Daoy (cell line): ENCODE measurements around the gene RUNX3. TPM values are rescaled to one million over a fixed set of nuclear protein-coding genes. Genes with fewer than 3 reads are reported as not detected.
"Not testable (repeated sequence)": the region's sequence is repeated elsewhere in the genome, so short reads cannot be mapped to it uniquely, and the experiment has no call there.

Experiments used
- DNase-seq: peaks from one replicate; pipeline ENCODE4 v3.0.0-alpha.2; 2015; ENCODE audit warnings: low read depth
- total RNA-seq: library from RNA; depleted of rRNA; stranded (reverse); fragments of >200 nt; shearing (Covaris generic); gene quantifications from 2 replicates; pipeline ENCODE4 v1.2.3, GENCODE V29; 2014

RUNX3 gene
- total RNA-seq, 1 experiment from 2014 or later: 5.5 TPM

DNA sequence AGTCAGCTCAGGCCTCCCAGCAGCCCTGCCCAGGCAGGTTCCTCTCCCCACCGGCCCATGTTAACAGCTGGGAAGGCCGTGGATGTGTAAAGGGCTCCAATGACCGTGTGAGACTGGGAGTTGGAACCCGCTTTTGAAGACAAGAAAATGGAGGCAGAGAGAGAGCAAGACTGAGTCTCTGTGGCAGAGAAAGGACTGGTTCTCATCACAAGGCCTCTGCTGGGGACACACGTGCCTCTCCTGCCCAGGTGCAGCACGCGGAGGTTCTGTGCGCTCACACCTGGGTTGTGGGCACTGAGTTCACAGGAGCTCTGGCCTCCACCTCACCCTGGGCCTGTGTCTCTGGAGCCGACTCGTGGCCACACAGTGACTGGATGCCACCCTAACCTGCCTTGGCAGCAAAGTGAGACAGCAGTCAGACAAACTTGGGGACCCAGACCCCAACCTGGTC is 27.0 kb downstream of the RUNX3 start:
- no peak for DNase-seq

DNA sequence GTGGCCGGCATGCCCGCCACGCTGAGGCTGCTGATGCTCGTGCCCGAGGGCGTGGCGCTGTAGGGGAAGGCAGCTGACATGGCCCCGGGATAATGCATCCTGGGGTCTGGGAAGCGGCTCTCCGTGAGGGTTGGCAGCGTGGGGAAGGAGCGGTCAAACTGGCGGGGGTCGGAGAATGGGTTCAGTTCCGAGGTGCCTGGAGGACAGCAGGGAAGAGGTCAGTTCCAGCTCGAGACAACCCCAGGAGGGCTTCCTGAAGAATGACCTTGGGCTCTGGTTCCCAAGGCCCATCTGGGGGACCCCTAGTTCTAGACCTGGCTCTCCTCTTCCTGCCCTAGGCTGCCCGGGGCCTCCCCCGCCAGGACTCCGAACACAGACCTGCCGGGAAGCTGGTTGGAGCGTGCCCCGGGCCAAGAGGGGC is 27.6 kb downstream of the RUNX3 start:
- no peak for DNase-seq

DNA sequence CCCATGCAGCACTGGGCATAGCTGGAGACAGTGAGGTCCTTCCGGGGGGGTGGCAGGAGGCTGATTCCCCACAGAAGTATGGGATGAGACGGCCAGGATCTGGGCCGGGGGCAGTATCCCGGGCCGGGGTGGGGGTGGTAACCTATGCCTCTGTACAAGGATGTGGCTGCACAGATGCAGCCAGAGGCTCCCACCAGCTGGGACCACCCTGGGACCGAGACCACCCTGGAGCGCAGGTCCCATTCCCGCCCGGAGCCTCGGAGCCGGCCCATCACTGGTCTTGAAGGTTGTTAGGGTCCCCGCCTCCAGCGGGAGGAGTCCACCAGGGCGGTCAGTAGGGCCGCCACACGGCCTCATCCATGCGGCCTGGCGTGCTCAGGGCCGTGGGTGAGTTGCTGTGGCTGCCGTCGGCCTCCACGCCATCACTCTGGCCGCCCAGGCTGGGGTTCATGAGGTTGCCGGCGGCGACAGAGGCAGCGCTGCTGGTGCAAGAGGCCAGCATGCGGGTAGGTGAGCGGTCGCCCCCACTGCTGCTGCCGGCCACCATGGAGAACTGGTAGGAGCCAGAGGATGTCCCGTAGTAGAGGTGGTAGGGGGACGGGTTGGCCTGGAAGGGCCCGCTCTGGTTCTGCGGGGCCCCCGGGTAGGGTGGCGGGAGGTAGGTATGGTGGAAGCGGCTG is 28.1 kb downstream of the RUNX3 start:
- DNase-seq: no peak

DNA sequence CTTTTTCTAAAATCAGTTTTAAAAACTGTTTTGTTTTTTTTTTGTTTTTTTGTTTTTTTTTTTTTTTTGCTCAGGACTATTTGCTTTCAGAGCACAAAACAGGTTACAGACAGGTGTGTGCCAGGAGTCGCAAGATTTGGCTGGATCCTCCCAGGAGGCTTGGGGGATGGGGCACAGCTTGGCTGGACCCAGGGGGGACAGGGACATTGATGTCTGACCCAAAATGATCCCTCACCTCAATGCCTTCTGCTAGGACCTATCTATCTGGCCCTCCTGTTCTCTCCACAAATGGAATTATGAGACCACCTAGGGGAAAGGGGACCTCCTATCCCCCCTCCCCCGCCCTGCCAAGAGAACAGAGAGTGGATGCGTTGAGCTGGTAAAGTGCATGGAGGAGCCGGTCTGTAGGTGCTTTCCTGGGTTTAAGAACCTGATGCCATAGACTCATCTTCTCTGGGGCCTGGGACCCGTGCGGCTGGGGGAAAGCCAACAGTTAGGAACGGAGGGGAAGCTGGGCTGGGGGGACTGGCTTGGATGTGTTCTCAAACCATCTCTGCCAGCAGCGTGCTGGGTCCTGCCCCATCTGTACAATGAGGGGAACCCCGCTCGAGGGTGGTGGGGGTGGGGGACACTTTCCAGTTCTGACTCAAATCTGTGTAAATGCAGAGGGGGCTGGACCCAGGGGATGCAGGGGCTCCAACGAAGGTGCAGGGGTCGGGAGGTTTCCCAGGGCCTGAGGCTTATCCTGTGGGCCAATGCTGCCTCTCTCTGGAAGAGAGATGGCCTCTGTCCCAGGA is 28.9 kb downstream of the RUNX3 start:
- DNase-seq: no peak

DNA sequence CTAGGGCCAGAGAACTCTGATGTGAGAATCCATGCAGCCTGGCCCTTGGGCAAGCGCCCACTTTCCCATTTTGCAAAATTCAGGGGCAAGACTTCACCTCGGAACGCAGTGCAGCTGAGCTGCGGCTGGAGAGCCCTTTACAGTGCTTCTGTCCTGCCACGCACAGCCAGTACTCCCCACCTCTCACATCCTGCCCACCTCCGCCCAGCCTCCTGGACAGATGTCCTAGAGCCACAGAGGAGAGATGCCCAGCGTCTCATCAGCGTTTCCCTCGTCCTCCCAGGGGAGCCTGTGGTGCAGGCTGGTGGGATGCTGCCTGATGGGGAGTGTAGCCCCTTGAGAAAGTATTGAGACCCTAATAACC is 29.6 kb downstream of the RUNX3 start:
- no peak for DNase-seq

DNA sequence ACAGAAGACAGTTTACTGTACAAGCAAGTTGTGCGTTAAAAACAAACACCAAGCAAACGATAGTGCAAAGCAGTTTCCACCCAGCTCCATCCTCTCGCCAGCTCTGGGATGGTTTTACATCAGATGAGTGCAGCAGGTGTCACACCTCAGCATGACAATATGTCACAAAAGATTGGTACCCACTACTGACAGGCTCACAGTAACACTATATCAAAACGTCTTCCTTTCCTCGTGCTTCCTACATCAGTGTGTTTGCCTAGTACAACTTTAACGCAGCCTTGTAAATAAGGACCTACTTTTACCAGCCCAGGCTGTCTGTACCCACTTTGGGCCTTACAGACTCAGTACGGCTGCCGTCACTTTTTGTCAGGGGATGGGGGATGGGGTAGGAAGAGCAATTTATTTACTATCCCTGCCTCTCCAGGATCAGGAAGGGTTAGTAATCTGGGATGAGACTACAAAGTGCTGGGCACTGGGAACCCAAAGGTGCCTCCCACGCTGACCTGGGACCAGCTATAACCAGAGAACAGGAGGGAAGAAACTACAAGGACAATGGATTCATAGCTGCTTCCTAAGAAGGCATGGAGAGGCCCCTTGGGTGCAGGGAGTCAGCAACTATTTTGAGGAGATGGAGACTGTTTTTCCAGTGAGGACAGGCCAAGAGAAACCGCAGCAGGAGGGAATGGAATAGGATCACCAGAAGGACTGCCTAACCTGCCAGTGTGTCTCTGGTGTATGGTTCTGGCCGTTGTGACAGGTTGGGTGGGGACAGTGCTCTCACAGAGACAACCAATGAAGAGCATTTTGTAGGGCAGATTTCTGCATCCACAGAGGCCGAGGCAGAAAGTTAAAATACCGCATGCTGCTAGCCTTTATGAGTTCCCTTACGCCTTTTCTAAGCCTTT is 30.2 kb downstream of the RUNX3 start:
- DNase-seq: no peak

DNA sequence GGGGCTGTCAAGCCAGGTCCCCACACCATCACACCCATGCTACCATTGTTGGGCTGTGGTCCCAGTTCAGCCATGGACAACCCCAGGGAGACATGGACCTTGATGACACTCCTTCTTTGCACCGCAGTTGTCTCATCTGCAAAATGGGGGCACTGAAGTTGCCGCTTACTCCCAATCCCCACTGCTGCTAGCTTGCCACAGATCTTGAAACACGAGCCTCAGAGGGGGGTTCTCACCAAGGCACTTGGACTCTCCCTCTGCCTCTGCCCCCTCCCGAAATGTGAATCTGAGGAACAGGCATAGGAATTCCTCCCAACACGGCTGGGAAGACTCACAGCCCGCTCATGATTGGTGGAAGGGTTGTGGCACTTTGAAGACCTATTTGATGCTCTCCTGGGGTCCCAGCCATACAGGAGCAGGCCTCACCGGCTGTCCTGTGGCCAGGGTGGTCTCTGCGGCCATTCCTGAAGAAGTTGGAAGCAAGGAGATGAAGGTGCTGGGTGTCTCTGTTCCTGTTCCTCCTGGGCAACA is 31.1 kb downstream of the RUNX3 start:
- DNase-seq: no peak

DNA sequence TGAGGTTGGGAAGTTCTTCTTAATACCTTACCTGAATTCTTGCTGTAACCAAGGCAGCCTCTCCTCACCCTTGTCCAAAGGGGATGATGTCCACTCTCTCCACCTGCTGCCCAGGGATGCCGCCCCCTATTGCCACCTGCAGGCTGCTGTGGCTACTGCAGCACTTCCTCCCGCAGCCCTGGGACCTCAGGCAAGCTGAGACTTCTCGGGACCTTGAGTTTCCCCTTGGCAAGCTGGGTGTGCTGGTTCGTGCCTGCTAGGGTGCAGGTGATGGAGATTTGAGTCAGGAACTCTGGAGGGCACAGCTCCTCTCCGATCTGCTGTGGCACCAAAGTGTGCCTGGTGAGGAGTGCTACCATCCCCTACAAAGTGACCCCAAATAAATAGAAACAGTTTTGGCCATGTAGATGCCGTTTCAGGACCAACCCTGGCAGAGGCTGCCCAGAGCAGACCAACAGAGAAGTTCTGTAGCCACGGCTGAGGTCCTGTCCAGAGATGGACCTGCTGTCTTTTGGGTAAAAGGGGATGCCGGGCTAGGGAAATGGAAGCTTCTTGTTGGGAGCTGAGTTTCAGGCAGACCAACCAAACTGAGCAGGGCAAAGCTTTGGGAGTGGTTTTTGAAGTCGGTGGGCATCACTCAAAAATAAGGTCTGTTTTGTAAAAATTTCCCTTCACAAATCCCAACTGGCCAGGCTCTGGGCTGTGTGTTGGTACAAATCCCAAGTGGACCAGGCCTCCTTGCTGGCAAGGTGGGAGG is 31.7 kb downstream of the RUNX3 start:
- DNase-seq: peak; percentile 61

DNA sequence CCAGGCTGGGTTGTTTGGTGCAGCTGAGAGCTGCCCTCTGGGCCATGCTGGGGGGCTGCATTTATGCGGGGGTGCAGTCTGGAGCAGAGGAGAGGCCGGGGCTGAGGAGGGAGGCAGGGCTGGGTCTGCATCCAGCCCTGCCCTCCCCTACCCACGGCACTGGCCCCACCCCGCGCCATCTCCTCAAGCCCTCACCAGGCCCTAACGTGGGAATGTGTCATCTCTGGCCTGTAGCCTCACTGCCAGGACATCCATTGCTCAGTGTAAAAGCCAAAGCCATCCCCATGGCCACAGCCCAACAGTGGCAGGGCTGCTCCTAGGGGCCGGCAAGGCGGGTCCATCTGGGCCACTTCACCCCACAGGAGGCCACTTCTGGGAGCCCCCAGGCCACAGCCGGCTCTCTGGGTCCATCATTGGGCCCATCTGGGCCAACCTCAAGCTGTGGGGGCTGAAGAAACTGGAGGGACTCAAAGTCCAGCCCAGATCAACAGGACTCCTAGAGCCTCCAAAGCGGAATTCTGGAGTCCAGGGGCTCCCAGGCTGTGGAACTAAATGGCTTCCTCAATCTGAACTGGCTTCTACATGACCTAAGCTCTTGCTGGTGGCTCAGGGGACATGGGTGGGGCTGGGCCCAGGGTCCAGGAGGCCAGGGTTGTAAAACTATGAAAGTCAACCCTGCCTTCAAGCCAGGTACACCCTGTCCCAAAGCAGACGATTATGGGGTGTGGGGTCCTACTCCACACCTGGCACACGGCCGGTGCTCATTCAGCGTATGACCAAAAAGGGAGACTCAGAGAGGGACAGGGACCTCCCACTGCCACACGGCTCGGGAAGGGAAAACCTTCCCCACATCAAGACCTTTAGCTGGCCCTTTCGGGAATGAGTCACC is 32.6 kb downstream of the RUNX3 start:
- DNase-seq: no peak

DNA sequence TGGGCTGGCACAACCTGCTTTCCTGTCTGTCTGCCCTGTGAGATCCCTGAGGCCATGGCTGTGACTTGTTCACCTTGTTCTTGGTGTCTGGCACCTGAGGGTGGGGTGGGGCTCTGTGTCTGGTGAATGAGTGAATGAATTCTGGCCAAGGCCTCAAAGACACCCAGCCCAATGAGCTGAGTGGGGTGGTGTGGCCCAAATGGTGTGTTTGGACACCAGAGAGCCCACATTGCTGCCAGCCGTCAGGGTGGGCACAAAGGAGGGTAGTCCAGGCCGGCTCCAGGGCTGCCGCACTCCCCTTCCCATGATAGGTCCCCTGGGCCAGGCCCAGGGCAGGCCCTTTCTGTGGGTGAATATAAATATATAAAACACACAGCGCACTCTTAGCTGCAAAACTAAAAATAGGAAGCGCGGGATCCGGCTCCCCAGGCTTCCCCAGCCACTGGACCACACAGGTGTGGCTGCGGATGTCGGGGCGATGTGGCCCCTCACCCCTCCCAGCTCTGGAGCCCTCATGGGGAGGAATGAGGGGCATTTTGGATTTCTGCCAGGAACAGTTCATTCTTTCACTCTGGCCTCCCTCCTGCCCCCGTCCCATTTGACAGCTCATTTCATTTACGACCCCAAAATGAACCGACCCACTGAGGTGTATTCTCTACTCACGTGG is 33.3 kb downstream of the RUNX3 start:
- DNase-seq: no peak

DNA sequence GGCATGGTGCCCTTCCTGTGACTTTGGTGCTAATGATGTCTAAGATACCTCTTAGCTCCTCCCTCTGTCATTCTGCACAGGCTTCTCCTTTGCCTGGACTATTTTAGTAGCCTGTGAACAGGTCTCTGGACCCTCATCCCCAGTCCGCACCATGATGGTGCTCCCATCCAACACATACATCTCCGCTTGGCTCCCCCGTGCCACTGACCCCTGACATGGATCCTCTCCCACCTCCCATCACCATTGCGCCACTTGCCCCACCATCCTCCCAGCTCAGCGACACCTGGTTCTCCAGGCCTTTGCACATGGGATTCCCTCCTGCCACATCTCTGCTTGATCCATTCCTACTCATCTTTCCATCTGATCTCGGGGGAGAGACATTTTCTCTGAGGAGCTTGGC is 33.9 kb downstream of the RUNX3 start:
- no peak for DNase-seq

DNA sequence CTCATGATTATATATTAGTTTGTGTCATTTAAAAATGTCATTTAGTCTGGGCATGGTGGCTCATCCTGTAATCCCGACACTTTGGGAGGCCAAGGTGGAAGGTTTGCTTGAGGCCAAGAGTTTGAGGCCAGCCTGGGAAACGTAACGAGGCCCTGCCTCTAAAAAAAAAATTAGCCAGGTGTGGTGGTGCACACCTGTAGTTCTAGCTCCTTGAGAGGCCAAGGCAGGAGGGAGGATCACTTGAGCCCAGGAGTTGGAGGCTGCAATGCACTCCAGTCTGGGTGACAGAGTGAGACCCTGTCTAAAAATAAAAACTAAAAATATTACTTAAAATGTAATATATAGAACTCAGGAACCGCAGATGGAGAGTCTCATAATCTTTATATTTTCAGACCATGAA is 34.6 kb downstream of the RUNX3 start:
- DNase-seq: no peak

DNA sequence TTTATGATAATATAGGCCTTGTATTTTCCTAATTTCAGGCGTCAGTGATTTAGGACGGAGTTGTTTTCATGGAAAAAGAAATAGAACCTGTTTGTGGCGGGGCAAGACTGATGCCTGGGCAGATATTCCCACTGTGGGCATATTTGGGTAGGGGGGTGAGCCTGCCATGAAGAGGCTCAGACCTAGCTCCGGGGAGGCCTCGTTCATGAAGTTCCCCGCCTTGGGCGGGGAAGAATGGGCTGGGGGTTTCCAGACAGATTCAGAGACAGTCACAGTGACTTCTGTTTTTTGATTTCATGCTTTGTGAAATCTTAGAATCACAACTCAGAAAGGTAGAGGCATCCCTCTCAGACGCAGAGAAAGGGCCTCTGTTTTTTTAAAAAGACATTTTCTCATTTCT is 36.1 kb downstream of the RUNX3 start:
- no peak for DNase-seq

DNA sequence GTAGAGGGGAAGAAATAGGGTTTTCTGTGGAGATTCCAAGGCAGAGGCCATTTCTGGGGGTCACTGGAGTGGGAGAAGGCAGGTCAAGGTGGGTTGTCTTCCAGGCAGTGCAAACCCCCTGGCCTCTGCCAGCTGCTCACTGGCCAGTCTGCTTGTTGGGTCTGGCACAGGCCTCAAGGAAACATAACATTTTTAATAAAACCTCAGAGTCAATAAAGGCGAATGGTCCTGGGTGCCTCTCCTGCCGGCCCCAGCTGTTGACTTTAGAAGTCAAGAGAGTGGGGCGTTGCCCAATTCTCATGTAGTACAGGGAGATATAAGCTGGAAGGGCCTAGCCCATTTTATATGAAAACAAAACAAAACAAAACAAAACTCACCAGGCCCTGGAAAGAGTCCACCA is 36.6 kb downstream of the RUNX3 start:
- no peak for DNase-seq

DNA sequence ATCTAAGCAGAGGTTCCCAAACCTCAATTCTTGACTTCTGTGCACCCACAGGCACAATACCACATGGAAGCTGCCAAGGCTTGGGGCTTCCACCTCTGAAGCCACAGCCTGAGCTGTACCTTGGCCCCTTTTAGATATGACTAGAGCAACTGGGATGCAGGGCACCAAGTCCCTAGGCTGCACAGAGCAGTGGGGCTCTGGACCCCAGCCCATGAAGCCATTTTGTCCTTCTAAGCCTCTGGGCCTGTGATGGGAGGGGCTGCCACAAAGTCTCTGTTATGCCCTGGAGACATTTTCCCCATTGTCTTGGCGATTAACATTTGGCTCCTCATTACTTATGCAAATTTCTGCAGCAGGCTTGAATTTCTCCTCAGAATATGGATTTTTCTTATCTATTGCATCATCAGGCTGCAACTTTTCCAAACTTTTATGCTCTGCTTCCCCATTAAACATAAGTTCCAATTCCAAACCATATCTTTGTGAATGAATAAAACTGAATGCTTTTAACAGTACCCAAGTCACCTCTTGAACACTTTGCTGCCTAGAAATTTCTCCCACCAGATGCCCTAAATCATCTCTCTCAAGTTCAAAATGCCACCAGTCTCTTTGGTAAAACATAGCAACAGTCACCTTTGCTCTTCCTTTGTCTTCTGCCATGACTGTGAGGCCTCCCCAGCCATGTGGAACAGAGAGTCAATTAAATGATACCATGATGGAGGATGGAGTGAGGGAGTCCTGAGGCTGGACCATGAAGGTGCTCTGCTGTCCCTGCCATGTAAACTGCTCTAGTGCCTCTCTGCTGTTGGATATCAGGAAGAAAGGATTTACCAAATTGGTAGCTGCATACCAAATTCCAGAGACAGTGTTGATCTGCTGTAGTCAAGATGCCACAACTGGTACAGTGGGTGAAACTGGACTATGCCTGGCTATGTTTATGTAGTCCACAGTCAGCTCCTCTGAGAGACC is 37.6 kb downstream of the RUNX3 start:
- no peak for DNase-seq

DNA sequence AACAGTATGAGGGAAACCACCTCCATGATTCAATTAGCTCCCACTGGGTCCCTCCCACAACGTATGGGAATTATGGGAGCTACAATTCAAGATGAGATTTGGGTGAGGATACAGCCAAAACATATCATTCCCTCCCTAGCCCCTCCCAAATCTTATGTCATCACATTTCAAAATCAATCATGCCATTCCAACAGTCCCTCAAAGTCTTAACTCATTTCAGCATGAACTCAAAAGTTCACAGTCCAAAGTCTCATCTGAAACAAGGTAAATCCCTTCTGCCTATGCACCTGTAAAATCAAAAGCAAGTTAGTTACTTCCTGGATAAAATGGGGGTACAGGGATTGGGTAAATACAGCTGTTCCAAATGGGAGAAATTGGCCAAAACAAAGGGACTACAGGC is 38.7 kb downstream of the RUNX3 start:
- DNase-seq: not testable (repeated sequence)

DNA sequence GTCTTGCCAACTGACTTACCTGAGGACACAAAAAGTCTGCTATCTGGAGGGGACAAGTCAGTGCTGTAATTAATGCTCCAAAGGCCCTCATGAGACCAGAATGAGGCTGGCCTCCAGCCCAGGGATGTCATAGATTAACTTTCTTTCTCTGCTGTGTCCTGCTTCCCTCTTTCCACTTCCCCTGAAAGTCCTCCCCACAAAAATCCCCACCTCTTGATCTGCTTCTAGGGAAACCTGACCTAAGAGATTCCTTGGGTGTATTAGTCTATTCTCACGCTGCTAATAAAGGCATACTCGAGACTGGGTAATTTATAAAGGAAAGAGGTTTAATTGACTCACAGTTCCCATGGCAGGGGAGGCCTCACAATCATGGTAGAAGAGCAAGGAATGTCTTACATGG is 39.2 kb downstream of the RUNX3 start:
- no peak for DNase-seq

DNA sequence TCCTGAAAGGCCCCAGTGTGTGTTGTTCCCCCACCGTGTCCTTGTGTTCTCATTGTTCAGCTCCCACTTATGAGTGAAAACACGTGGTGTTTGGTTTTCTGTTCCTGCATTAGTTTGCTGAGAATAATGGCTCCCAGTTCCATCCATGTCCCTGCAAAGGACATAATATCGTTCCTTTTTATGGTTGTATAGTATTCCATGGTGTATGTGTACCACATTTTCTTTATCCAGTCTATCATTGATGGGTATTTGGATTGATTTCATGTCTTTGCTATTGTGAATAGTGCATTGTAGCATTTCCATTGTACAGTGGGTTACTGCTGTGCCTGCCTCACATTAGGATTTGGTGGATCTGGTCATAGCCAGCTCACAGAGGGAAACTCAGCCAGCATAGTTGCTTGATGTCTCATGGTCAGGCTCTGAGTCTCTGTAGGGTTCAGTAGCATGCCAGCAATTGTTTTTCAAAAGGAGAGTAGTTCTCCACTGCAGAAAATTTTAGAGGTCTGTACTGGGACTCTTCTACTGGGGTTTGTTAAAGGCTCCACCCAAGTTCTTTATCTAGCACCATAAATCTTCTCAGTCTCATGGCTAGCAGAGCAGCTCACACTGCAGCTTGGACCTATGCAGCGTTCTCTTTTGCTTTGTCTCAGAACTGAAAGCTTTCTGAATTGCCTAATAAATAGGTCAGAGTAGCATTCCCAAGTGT is 41.0 kb downstream of the RUNX3 start:
- no peak for DNase-seq
